ENCODE data around the gene SETD1B.

DNA sequence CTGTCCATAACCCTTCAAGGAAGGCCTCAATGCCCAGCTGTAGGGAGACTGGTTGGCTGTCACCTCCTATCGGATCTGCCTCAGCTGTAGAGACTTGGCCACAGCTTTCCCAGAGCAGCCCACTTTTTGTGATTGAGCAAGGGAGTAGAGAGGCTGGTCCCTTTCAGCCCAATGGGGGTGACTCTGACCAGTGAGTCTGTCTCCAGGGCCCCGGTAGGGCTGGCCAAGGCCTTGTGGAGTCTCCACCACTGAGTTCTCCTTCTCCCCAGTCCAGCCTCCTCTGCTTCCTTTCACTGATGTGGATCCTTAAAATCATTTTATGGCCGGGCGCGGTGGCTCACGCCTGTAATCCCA, 69.4 kb downstream of the SETD1B start:
- TF ChIP-seq CTCF (IDR thresholded peaks at IDR 0.05) (no peak), POLR2A (IDR thresholded peaks at IDR 0.05) (no peak)

Data from heart left ventricle (tissue), 13 donors.